COLO668 (cell line): ENCODE data around the gene HEPHL1.
"Not testable (repeated sequence)": the region's sequence is repeated elsewhere in the genome, so short reads cannot be mapped to it uniquely, and the experiment has no call there.

Source experiments
- DNase-seq: peaks from one replicate; lab custom pipeline; 2025; ENCODE audit not compliant: unreplicated experiment; lab: John Stamatoyannopoulos, UW

Gene HEPHL1

DNA sequence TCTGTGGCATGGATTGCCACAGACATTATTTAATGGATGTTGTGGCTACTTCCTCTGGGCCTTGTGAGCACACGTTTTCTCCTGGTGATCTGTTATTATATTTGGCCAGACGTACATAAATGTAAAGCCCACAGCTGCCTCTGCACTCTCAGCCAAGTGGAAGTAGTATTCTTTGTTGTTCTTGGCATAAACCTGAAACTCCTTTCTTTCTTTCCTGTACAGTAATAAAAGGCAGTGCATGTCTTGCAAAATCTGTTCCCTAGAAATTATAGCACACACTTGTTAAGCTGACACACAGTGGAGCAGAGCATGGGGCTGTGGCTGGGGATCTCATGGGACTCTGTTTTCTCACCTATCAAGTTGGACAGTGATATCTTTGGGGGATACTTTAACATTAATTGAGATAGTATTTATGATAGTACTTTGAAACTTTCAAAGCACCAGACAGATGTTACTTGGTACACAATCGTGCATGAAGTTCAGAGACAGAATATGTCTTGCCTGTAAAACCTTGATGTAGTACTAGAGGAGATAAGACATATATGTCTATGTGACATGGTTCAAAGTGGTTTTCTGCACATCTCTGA is 128.4 kb downstream of the HEPHL1 start:
- no peak for DNase-seq

DNA sequence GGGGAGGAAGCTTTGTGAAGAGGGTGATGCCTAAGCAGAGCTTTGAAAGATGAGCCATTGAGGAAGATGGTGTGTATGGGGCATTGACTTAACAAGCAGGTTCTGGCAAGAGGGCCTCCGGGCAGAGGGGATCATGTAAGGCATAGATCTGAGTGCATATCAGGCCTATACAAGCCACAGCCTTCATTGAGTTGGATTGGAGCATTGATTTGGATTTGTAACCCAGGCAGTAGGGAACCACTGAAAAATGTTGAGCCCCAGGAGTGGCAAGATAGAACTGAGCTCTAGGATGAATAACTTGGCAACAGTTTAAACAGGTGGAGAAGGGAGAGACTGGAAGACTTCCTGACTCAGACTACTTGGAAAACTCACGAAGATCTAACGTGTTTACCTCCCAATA is 128.9 kb downstream of the HEPHL1 start:
- DNase-seq, result no peak

DNA sequence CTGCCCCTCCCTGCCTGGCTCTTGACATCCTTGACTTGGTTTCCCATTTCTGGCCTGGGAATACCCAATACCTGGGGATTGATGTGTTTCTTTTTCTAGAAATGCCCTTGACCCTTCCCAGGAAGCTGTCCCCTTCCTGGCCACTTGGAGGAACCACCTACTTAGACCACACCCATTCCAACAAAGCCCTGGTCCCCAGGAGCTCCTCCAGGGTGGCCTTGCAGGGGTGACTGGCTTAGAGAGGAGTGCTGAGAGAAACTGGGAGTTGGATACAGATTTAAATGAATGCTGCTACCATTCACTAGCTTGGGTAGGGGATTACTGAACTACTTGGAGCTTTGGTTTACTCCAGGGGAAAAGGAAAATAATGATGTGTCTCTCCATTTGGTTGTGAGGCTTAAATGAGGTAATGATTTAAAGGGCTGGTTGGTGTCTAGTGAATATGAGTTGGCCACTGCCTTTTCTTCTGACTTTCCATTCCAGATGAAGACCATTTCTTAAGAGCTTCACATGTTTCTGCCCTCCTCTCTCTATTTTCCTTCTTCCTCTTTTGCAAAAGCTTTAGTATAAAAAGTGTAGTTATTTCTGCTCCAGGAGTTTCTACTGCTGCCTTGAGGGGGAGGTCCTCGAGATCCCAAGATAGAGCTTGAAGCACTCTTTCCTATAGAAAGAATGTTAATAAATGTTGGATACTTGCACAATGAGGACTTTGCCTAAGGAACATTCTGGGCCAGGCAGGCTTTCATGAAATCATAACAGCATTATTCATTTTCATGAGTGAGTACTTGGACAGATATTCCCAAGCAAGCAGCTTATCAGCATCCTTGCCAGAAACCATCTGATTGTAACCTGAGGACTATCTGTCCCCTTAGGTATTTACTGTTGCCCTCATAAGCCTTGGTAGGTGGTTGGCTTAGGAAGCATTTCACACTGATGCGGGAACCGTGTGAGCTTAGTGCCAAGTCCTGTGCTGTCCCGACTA is 129.8 kb downstream of the HEPHL1 start:
- DNase-seq, result no peak

DNA sequence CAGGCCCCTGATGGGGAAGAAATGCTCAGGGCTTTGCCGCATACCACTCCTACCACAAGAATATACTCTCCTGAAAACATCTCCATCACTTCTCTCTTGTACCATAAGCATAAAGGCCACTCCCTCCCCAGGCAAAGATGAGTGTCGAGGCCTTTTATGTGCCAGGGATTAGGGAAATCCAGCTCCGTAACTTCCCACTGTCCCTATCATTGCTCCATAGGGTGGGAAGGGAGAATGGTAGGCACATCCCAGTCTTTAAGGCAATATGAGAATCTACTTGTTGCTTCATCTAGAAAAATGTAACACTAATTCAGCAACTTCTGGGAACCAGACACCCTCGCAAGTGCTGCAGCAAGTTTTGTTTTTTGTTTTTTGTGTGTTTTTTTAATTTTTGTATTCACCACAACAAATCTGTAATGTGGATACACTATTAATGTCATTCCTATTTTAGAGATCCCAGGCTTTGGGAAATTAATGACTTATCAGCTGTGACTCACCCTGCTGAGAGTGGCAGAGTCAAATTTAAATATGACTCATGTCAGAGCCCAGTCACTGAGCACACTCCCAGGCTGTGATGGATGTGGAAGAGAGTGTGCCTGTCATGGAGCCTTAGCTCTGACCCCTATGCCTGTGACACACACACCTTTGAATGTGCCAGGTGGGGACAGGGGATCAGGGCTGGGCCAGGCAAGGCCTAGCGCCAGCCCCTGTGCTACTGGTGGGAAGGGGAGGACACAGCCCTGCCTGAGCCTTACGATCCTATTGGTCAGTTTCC is 130.9 kb downstream of the HEPHL1 start:
- DNase-seq, result peak; percentile 33

DNA sequence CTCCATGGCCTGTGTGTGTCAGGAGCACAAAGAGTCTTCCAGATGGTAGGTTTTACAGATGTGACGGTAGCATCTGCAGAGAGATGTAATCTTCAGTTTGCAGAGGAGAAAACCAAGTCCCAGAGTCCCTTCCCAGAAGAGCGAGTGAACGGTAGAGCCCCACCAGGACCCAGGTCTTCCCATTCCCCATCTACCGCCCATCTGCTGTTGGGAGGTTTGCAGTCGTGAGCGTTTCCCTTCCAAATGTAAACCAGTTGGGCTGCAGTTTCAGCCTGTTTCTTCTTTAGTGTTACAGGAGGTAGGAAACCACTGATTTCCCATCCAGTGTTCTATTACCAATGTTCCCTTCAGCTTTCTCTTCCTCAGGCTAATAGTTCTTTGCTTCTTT is 131.5 kb downstream of the HEPHL1 start:
- DNase-seq, result no peak

DNA sequence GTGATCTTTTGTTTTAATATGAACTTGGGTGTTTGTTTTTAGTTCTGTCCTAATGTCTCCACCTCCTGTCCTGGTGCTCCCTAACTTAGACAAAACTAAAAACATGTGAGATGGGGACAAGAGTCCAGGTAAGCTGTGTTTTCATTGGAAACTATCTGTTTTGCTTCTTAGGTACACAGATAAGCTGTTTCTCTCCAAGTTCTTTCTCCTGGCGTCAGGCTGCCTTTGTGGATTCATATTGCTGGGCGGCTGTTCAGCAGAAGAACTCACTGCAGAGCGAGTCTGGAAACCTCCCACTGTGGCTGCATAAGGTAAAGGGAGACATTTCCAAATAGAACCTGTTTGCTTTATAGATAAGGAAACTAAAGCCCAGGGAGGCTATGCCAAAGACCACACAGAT is 132.2 kb downstream of the HEPHL1 start:
- DNase-seq, result no peak

DNA sequence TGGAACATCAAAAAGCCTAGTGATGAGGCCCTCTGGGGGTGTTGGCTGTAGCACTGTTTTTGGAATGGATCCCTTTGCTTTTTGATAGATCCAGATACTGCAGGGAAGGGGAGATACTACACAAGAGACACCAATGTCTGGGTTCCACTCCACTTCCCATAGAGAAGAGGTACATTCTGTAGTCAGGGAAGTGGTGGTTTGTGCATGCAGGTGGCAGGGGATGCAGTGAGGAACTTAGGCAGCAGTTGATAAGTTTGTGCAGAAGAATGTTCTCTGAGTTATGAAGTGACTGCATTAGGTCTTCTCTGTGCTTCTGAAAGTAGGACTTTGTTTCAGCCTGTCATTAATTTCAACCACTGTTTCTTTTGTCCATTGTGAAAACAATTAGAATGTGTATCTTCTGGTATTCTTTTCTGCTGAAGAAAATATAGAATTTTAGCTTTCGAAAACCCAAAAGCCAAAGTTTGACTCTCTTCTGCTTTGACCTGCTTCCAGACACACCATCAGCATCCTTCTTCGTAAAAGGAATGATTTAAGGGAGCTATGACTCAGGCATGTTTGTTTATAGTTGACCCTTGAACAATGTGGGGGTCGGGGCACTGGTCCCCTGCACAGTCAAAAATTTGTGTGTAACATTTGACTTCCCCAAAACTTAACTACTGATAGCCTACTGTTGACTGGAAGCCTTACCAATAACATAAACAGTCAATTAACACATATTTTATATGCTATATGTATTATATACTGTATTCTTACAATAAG is 133.1 kb downstream of the HEPHL1 start:
- DNase-seq, result no peak

DNA sequence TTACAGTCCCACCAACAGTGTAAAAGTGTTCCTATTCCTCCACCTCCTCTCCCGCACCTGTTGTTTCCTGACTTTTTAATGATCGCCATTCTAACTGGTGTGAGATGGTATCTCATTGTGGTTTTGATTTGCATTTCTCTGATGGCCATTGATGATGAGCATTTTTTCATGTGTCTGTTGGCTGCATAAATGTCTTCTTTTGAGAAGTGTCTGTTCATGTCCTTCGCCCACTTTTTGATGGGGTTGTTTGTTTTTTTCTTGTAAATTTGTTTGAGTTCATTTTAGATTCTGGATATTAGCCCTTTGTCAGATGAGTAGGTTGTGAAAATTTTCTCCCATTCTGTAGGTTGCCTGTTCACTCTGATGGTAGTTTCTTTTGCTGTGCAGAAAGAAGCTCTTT is 136.2 kb downstream of the HEPHL1 start:
- not testable (repeated sequence) for DNase-seq
